Loucy (cell line): ENCODE data around the gene ABCC6.
"Not testable (repeated sequence)": the region's sequence is repeated elsewhere in the genome, so short reads cannot be mapped to it uniquely, and the experiment has no call there.

Experiments used
- CTCF ChIP-seq: fragments of 200-600 bp; sonication (generic); conservative IDR thresholded peaks from 2 replicates; pipeline ENCODE4 v1.5.1; 2014; ENCODE audit warnings: mild to moderate bottlenecking, antibody characterized with exemption, low read length
- EZH2phosphoT487 ChIP-seq: fragments of 200-600 bp; IDR thresholded peaks from 2 replicates; pipeline ENCODE4 v1.6.1; 2018; ENCODE audit warnings: antibody characterized with exemption, mild to moderate bottlenecking, moderate library complexity, borderline replicate concordance

- not testable (repeated sequence) for TF ChIP-seq CTCF, EZH2phosphoT487
Observed at GRCh38 chr16:16249621-16250330, 26.5 kb upstream of the ABCC6 start.
